AG04450 (cell line): Measurements from ENCODE around the gene SLIT3. TPM values are rescaled to one million over a fixed set of nuclear protein-coding genes. Genes with fewer than 3 reads are reported as not detected.
"Not testable (repeated sequence)": the region's sequence is repeated elsewhere in the genome, so short reads cannot be mapped to it uniquely, and the experiment has no call there.

Experiments
- CTCF ChIA-PET: fragments of 300-600, 350-600 bp; formaldehyde crosslinking; extraction: SDS; loops from one replicate; lab custom pipeline; 2022; ENCODE audit warnings: antibody characterized with exemption, inconsistent platforms; lab: Charles Lee
- POLR2A ChIA-PET: fragments of 350-600 bp; formaldehyde crosslinking; extraction: SDS; loops from one replicate; lab custom pipeline; 2021; ENCODE audit warnings: antibody characterized with exemption, inconsistent platforms; lab: Yijun Ruan, JAX
- DNase-seq: peaks from one replicate; pipeline ENCODE4 v3.0.0-alpha.2; 2011; ENCODE audit warnings: low read depth, low spot score
- H3K27ac ChIP-seq: one replicate; pipeline ENCODE4 v1.5.1; 2012; ENCODE audit warnings: low read depth, low read length, control low read depth
- H3K27me3 ChIP-seq: one replicate; pipeline ENCODE4 v1.6.0; 2012; ENCODE audit warnings: low read length; ENCODE audit not compliant: control insufficient read depth, insufficient read depth
- H3K4me3 ChIP-seq: 2 replicates; pipeline ENCODE4 v1.5.1; 2011; ENCODE audit warnings: mild to moderate bottlenecking, low read depth, low read length, control low read depth
- H3K9me3 ChIP-seq: 2 replicates; pipeline ENCODE4 v1.5.1; 2012; ENCODE audit warnings: low read length; ENCODE audit not compliant: control insufficient read depth, insufficient read depth
- polyA plus RNA-seq: library from polyadenylated mRNA; depleted of rRNA; stranded (reverse); fragments of >200 nt; gene quantifications from 2 replicates; pipeline ENCODE4 v1.2.3, GENCODE V29; 2011
- TF ChIP-seq, protein P1 (sequence below): IDR thresholded peaks from 2 replicates; pipeline ENCODE4 v1.5.1; 2011; ENCODE audit warnings: low read depth, low read length, control low read depth, inconsistent platforms

Gene SLIT3
- polyA plus RNA-seq, 1 experiment, result 0.26 TPM

GRCh38 chr5:169218861-169219260 is 82.1 kb downstream of the SLIT3 start:
- ChIA-PET POLR2A (no interaction called here), CTCF (no interaction called here)
- Histone ChIP-seq H3K4me3 (no peak overlapping the region), H3K27ac (no peak overlapping the region), H3K9me3 (no peaks in the 10 kb centered on the region), H3K27me3 (no peaks in the 10 kb centered on the region)
- TF ChIP-seq, protein P1, sequence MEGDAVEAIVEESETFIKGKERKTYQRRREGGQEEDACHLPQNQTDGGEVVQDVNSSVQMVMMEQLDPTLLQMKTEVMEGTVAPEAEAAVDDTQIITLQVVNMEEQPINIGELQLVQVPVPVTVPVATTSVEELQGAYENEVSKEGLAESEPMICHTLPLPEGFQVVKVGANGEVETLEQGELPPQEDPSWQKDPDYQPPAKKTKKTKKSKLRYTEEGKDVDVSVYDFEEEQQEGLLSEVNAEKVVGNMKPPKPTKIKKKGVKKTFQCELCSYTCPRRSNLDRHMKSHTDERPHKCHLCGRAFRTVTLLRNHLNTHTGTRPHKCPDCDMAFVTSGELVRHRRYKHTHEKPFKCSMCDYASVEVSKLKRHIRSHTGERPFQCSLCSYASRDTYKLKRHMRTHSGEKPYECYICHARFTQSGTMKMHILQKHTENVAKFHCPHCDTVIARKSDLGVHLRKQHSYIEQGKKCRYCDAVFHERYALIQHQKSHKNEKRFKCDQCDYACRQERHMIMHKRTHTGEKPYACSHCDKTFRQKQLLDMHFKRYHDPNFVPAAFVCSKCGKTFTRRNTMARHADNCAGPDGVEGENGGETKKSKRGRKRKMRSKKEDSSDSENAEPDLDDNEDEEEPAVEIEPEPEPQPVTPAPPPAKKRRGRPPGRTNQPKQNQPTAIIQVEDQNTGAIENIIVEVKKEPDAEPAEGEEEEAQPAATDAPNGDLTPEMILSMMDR, result no peak
- DNase-seq, result no peak

- POLR2A ChIA-PET, result no interaction called here
- TF ChIP-seq, protein P1, result no peak
- CTCF ChIA-PET, result no interaction called here
These were observed 82.8 kb downstream of the SLIT3 start for GRCh38 chr5:169218176-169218575.

DNA sequence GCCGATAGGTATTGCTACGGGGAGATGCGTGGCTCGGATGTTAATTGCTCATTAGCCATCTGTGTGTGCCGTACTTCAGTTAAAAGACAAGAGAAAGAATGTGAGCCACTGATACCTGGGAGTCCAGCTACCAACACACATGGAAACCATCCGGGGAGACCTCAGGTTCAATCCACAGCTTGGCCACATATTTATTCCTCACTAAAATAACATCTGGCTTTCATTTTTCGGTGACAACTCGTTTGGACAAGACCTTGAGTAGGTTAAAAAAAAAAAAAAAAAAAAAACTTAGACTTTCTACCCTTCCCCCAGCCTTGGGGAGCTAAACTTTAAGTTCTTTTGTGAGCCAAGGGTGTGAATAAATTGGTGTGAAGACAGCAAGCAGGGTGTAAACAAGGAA is 84.1 kb downstream of the SLIT3 start:
- Histone ChIP-seq H3K27ac (no peak overlapping the region), H3K27me3 (no peaks in the 10 kb centered on the region), H3K4me3 (no peak overlapping the region), H3K9me3 (no peaks in the 10 kb centered on the region)
- POLR2A ChIA-PET, result no interaction called here
- TF ChIP-seq, protein P1, result no peak
- CTCF ChIA-PET, result interaction anchor here (0.6 kb wide), 1 partner anchor 249 kb away, joined by 3 read pairs; no protein-coding TSS in a partner anchor
- no peak for DNase-seq

More at GRCh38 chr5:169218176-169218575, 82.8 kb downstream of the SLIT3 start:
- Histone ChIP-seq H3K27me3 (no peaks in the 10 kb centered on the region), H3K27ac (no peak overlapping the region), H3K4me3 (no peak overlapping the region), H3K9me3 (no peaks in the 10 kb centered on the region)
- DNase-seq, result no peak

- no peak for DNase-seq
- ChIA-PET CTCF (no interaction called here), POLR2A (no interaction called here)
- Histone ChIP-seq H3K4me3 (no peak overlapping the region), H3K9me3 (no peaks in the 10 kb centered on the region), H3K27ac (no peak overlapping the region), H3K27me3 (no peaks in the 10 kb centered on the region)
- TF ChIP-seq, protein P1, result no peak
These were observed 87.5 kb downstream of the SLIT3 start for GRCh38 chr5:169213479-169213878.

DNA sequence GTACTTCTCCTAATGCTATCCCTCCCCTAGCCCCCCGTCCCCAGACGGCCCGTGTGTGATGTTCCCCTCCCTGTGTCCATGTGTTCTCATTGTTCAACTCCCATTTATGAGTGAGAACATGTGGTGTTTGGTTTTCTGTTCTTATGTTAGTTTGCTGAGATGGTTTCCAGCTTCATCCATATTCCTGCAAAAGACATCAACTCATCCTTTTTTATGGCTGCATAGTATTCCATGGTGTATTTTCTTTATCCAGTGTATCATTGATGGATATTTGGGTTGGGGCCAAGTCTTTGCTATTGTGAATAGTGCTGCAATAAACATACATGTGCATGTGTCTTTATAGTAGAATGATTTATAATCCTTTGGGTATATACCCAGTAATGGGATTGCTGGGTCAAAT is 89.2 kb downstream of the SLIT3 start:
- CTCF ChIA-PET, H3K9me3 ChIP-seq, DNase-seq, H3K27me3 ChIP-seq, POLR2A ChIA-PET, H3K4me3 ChIP-seq, H3K27ac ChIP-seq: not testable (repeated sequence)
